ENCODE measurements around the gene SHANK1. TPM values are rescaled to one million over a fixed set of nuclear protein-coding genes. Genes with fewer than 3 reads are reported as not detected.

The SHANK1 gene
- total RNA-seq, 6 experiments from 2014 or later, result 0.07 to 0.62 (median 0.25) TPM; not detected in 2

DNA sequence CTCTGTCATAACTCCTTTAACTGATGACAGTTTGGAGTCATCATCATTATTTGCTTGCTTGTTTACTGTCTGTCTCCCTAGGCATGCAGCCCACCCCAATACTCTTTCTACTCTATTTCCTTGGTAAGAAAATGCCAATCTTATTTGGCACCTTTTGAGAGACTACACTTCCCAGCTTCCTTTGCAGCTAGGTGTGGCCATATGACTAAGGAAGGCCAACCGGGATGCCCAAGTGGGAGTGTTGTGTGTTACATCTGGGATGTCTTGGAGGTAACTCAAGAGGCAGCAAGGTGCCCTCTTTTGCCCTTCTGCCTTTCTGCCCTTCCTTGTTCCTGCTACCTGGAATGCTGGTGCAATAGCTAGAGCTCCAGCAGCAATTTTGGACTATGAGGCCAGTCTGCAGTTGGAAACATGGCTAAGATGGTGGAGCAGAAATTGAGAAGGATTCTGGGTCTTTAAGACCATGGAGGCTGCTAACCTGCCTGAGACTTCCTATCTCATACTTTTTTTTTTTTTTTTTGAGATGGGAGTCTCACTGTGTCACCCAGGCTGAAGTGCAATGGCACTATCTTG is 42.9 kb downstream of the SHANK1 start:
- Histone ChIP-seq H3K27me3 (no peaks in the 10 kb centered on the region), H3K4me1 (no peaks in the 10 kb centered on the region), H3K27ac (no peak overlapping the region), H3K4me3 (no peak overlapping the region), H3K9me3 (no peaks in the 10 kb centered on the region), H3K36me3 (no peaks in the 10 kb centered on the region)
- DNase-seq (no peak), ATAC-seq (no peak)
- TF ChIP-seq POLR2A (IDR thresholded peaks at IDR 0.05), result no peak
- TF ChIP-seq, protein P1, sequence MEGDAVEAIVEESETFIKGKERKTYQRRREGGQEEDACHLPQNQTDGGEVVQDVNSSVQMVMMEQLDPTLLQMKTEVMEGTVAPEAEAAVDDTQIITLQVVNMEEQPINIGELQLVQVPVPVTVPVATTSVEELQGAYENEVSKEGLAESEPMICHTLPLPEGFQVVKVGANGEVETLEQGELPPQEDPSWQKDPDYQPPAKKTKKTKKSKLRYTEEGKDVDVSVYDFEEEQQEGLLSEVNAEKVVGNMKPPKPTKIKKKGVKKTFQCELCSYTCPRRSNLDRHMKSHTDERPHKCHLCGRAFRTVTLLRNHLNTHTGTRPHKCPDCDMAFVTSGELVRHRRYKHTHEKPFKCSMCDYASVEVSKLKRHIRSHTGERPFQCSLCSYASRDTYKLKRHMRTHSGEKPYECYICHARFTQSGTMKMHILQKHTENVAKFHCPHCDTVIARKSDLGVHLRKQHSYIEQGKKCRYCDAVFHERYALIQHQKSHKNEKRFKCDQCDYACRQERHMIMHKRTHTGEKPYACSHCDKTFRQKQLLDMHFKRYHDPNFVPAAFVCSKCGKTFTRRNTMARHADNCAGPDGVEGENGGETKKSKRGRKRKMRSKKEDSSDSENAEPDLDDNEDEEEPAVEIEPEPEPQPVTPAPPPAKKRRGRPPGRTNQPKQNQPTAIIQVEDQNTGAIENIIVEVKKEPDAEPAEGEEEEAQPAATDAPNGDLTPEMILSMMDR (IDR thresholded peaks at IDR 0.05), result no peak
- WGBS (ENCODE audit: insufficient coverage, low coverage, low lambda C conversion rate, missing lambda C conversion rate), result 20% methylated on average over 1 of the region's 1 CpG
- intact Hi-C loops (cut with DNase I), result no loop called here

DNA sequence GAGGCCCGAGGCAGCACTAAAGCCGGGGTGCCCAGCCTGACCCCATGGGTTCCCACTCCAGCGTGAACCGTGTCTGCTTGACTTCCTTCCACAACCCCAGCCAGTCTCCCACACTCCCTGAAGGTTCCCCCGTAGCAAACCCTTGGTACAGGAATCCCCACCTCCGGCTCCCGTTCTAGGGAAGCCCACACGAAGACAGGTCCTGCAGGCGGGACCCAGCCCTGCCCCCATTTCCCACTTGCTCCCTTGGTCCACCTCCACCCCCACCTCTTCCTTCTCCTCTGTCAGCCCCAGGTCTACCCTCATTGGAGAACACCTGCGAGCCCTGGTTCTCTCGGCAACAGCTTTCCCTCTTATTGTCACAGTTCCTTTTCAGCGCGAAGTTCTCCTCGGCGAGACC is 46.5 kb downstream of the SHANK1 start:
- no peak overlapping the region for H3K4me3 ChIP-seq
- peaks cover 0 to 11% of the 10 kb centered on the region in 2 donors for H3K27me3 ChIP-seq
- TF ChIP-seq, protein P1 (IDR thresholded peaks at IDR 0.05), result no peak
- TF ChIP-seq POLR2A (IDR thresholded peaks at IDR 0.05), result no peak
- H3K27ac ChIP-seq, result no peak overlapping the region
- H3K4me1 ChIP-seq, result no peaks in the 10 kb centered on the region
- ATAC-seq (no peak), DNase-seq (no peak)
- no peaks in the 10 kb centered on the region for H3K36me3 ChIP-seq
- no peaks in the 10 kb centered on the region for H3K9me3 ChIP-seq
- intact Hi-C loops (cut with DNase I), result no loop called here
- 8% methylated on average over 8 of the region's 15 CpGs for WGBS (ENCODE audit: insufficient coverage, low coverage, low lambda C conversion rate, missing lambda C conversion rate)

DNA sequence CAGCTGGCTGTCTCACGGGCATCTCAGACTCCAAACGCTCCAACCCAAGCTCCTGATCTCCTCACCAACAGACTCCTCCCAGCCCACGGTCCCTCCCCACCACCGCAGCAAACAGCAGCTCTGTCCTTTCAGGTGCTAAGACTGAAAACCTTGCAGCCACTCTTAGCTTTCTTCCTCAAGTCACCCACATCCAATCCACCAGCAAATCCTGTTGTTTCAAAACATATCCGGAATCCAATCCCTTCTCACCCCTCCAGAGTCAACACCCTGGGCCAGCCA is 49.6 kb downstream of the SHANK1 start:
- H3K27me3 ChIP-seq, result peaks cover 7 to 18% of the 10 kb centered on the region in 2 donors

DNA sequence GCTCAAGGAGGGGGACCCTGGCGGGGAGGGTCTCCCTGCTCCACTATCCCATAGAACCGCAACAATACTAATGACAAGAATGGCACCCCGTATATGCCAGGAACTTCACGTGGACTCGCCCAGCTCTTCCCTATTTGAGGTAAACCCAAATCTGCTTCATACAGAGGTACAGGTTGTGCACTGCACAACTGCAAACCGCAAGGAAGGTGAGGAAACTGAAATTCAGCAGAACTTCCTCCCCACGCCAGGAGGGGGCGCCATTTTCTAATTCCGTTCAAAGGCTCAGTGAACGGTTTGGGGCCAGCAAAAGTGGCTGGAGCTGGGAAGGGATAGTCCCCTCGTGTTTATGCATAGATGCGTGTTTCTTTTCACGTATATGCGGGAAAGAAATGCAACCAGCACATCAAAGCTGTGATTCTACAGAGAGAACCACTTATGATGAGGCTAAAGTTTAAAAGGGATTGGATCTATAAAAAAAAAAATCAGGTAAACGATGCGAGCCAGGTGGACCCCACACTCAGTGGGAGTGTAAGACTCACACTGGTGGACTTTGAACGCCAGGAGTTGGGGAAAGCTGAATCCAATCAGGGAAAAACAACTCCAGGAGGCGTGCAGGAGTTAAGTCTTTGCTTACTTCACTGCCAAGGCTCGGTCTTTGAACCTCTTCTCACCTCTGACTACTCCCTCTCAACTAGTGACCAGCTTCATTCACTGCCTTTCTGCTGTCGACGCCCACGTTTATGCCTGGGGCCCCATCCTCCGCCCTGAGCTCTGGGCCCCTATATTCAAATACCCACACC is 50.1 kb downstream of the SHANK1 start:
- DNase-seq (no peak), ATAC-seq (peak in 2 of 4 donors; percentile 30 to 35)
- TF ChIP-seq, protein P1 (IDR thresholded peaks at IDR 0.05), result peak; percentile 52 to 75 (median 67)
- no peak for TF ChIP-seq POLR2A (IDR thresholded peaks at IDR 0.05)
- H3K27ac ChIP-seq, result no peak overlapping the region
- intact Hi-C loops (cut with DNase I), result no loop called here
- WGBS (ENCODE audit: insufficient coverage, low coverage, low lambda C conversion rate, missing lambda C conversion rate), result 25% methylated on average over 17 of the region's 23 CpGs
- H3K4me3 ChIP-seq, result no peak overlapping the region
- no peaks in the 10 kb centered on the region for H3K36me3 ChIP-seq
- peaks cover 7 to 18% of the 10 kb centered on the region in 2 donors for H3K27me3 ChIP-seq
- no peaks in the 10 kb centered on the region for H3K4me1 ChIP-seq
- no peaks in the 10 kb centered on the region for H3K9me3 ChIP-seq

More for the DNA sequence above, 49.6 kb downstream of the SHANK1 start:
- Histone ChIP-seq H3K36me3 (no peaks in the 10 kb centered on the region), H3K9me3 (no peaks in the 10 kb centered on the region), H3K4me3 (no peak overlapping the region), H3K4me1 (no peaks in the 10 kb centered on the region), H3K27ac (no peak overlapping the region)
- no peak for DNase-seq
- no peak for TF ChIP-seq POLR2A (IDR thresholded peaks at IDR 0.05)
- TF ChIP-seq, protein P1 (IDR thresholded peaks at IDR 0.05), result no peak
- intact Hi-C loops (cut with DNase I), result no loop called here
- 20% methylated on average over 5 of the region's 5 CpGs for WGBS (ENCODE audit: insufficient coverage, low coverage, low lambda C conversion rate, missing lambda C conversion rate)
- ATAC-seq, result no peak
